HPDE6-E6E7 (cell line): ENCODE results near the gene KIRREL3.
"Not testable (repeated sequence)": the region's sequence is repeated elsewhere in the genome, so short reads cannot be mapped to it uniquely, and the experiment has no call there.

ENCODE experiments used
- DNase-seq: peaks from one replicate; pipeline ENCODE4 v3.0.0; 2011; ENCODE audit warnings: missing footprints; ENCODE audit errors: extremely low spot score

The KIRREL3 gene

GRCh38 chr11:126404367-126404766, 596.2 kb downstream of the KIRREL3 start:
- no peak for DNase-seq

- DNase-seq = no peak
Measured at GRCh38 chr11:126403658-126404057, 596.9 kb downstream of the KIRREL3 start.

- DNase-seq = peak; percentile 81
Measured at GRCh38 chr11:126403022-126403581, 597.5 kb downstream of the KIRREL3 start.

GRCh38 chr11:126400479-126400878, 600.1 kb downstream of the KIRREL3 start:
- DNase-seq = no peak

GRCh38 chr11:126400019-126400418, 600.6 kb downstream of the KIRREL3 start:
- no peak for DNase-seq

GRCh38 chr11:126398721-126399120, 601.8 kb downstream of the KIRREL3 start:
- no peak for DNase-seq

GRCh38 chr11:126398296-126398695, 602.3 kb downstream of the KIRREL3 start:
- DNase-seq = no peak

GRCh38 chr11:126396965-126397364, 603.6 kb downstream of the KIRREL3 start:
- no peak for DNase-seq

GRCh38 chr11:126396266-126396665, 604.3 kb downstream of the KIRREL3 start:
- DNase-seq = not testable (repeated sequence)

GRCh38 chr11:126395784-126396183, 604.8 kb downstream of the KIRREL3 start:
- DNase-seq = not testable (repeated sequence)

- DNase-seq = not testable (repeated sequence)
Measured at GRCh38 chr11:126394634-126395072, 605.9 kb downstream of the KIRREL3 start.

GRCh38 chr11:126394036-126394435, 606.5 kb downstream of the KIRREL3 start:
- DNase-seq = no peak

GRCh38 chr11:126393143-126393542, 607.4 kb downstream of the KIRREL3 start:
- DNase-seq = no peak

- no peak for DNase-seq
Measured at GRCh38 chr11:126392633-126393013, 607.9 kb downstream of the KIRREL3 start.

GRCh38 chr11:126391970-126392632, 608.5 kb downstream of the KIRREL3 start:
- no peak for DNase-seq

GRCh38 chr11:126391286-126391954, 609.1 kb downstream of the KIRREL3 start:
- no peak for DNase-seq

GRCh38 chr11:126390272-126390867, 610.2 kb downstream of the KIRREL3 start:
- no peak for DNase-seq

- no peak for DNase-seq
Measured at GRCh38 chr11:126387857-126388256, 612.7 kb downstream of the KIRREL3 start.

GRCh38 chr11:126386729-126387071, 613.9 kb downstream of the KIRREL3 start:
- DNase-seq = not testable (repeated sequence)

GRCh38 chr11:126385991-126386728, 614.4 kb downstream of the KIRREL3 start:
- DNase-seq = no peak

GRCh38 chr11:126384449-126385070, 616.0 kb downstream of the KIRREL3 start:
- DNase-seq = no peak
